Measurements from ENCODE around the gene ALDH3B1. TPM values are rescaled to one million over a fixed set of nuclear protein-coding genes. Genes with fewer than 3 reads are reported as not detected.
A peak's percentile ranks its signal among the peaks of the same experiment; 100 is the strongest.

Gene ALDH3B1
- total and polyA plus RNA-seq, 9 of the 15 experiments (the other 6 are each of a cell fraction or from before 2014, with no cell fraction given): 0.01 to 0.35 (median 0.07) TPM; not detected in 2

DNA sequence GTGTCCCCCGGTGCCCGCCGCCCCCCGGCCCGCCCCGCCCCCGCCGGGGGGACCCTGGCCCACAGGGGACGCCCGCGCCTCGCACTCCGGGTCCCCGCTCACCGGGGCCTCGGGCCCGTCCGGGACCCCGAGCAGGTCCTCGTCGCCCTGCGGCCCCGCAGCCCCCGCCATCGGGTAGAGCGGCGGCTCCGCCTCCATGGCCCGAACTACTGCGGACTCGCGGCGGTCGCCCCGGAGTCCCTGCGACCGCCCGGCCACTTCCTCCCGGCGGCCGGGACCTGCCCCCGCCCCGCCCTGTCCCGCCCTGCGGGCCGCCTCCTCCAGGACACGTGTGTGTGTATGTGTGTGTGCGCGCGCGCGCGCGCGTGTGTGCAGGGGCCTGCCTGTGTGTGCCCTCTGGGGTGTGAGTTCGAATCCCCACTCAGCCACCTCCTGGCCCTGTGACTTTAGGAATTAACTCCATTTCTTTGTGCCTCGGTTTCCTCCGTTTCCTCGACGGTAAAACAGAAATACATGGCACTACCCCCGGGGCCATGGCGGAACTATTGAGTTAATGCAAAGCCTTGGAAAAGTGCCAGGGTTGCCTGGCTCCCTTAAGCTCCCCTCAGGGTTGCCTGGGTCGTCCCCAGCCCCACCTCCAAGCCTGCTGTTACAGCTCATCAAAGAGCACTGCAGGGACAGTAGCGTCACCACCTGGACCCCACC is 6.1 kb upstream of the ALDH3B1 start, which contains the start of gene UNC93B1 (continued):
- no peak for TF ChIP-seq ILF3 (IDR thresholded peaks at IDR 0.05; ENCODE audit: borderline replicate concordance)
- TF ChIP-seq NR4A1 (CRISPR knock-in tag; IDR thresholded peaks at IDR 0.05): no peak
- TF ChIP-seq NR4A1 (tag; IDR thresholded peaks at IDR 0.05): no peak
- TF ChIP-seq RBBP5 (IDR thresholded peaks at IDR 0.05; ENCODE audit: borderline replicate concordance, insufficient read depth, low read length, poor library complexity, severe bottlenecking): peak; percentile 59
- TF ChIP-seq, protein P1, sequence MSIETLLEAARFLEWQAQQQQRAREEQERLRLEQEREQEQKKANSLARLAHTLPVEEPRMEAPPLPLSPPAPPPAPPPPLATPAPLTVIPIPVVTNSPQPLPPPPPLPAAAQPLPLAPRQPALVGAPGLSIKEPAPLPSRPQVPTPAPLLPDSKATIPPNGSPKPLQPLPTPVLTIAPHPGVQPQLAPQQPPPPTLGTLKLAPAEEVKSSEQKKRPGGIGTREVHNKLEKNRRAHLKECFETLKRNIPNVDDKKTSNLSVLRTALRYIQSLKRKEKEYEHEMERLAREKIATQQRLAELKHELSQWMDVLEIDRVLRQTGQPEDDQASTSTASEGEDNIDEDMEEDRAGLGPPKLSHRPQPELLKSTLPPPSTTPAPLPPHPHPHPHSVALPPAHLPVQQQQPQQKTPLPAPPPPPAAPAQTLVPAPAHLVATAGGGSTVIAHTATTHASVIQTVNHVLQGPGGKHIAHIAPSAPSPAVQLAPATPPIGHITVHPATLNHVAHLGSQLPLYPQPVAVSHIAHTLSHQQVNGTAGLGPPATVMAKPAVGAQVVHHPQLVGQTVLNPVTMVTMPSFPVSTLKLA (conservative IDR thresholded peaks at IDR 0.05): peak; percentile 95 to 98
- peak; percentile 70 for TF ChIP-seq SMAD4 (CRISPR knock-in tag; conservative IDR thresholded peaks at IDR 0.05)
- TF ChIP-seq ZNF695 (CRISPR knock-in tag; IDR thresholded peaks at IDR 0.05): no peak
- 0 out of 2 replicates have a peak, but pooled peaks have one; percentile 45 for TF ChIP-seq JUND (IDR thresholded peaks at IDR 0.05; ENCODE audit: borderline replicate concordance, low read depth, low read length)
- TF ChIP-seq JUND (tag; IDR thresholded peaks at IDR 0.05; ENCODE audit: borderline replicate concordance, low read depth, low read length): no peak; the same call in 2 of the 3 replicates
- TF ChIP-seq, protein P2, sequence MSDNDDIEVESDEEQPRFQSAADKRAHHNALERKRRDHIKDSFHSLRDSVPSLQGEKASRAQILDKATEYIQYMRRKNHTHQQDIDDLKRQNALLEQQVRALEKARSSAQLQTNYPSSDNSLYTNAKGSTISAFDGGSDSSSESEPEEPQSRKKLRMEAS (CRISPR knock-in tag; IDR thresholded peaks at IDR 0.05): peak; percentile 74
- no peak for TF ChIP-seq ZNF311 (CRISPR knock-in tag; IDR thresholded peaks at IDR 0.05)
- TF ChIP-seq, protein P3, sequence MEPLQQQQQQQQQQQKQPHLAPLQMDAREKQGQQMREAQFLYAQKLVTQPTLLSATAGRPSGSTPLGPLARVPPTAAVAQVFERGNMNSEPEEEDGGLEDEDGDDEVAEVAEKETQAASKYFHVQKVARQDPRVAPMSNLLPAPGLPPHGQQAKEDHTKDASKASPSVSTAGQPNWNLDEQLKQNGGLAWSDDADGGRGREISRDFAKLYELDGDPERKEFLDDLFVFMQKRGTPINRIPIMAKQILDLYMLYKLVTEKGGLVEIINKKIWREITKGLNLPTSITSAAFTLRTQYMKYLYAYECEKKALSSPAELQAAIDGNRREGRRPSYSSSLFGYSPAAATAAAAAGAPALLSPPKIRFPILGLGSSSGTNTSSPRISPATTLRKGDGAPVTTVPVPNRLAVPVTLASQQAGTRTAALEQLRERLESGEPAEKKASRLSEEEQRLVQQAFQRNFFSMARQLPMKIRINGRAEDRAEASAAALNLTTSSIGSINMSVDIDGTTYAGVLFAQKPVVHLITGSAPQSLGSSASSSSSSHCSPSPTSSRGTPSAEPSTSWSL (CRISPR knock-in tag; IDR thresholded peaks at IDR 0.05; ENCODE audit: borderline replicate concordance): no peak
- TF ChIP-seq SNIP1 (IDR thresholded peaks at IDR 0.05; ENCODE audit: low read depth): no peak
- no peak for TF ChIP-seq CREB1 (IDR thresholded peaks at IDR 0.05)
- no peak for TF ChIP-seq CREB1 (CRISPR knock-in tag; IDR thresholded peaks at IDR 0.05)
- TF ChIP-seq SPI1 (IDR thresholded peaks at IDR 0.05; ENCODE audit: borderline replicate concordance, low read depth, low read length): peak; percentile 88
- TF ChIP-seq, protein P4, sequence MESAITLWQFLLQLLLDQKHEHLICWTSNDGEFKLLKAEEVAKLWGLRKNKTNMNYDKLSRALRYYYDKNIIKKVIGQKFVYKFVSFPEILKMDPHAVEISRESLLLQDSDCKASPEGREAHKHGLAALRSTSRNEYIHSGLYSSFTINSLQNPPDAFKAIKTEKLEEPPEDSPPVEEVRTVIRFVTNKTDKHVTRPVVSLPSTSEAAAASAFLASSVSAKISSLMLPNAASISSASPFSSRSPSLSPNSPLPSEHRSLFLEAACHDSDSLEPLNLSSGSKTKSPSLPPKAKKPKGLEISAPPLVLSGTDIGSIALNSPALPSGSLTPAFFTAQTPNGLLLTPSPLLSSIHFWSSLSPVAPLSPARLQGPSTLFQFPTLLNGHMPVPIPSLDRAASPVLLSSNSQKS (CRISPR knock-in tag; IDR thresholded peaks at IDR 0.05): no peak
- no peak for TF ChIP-seq FOXA3 (CRISPR knock-in tag; conservative IDR thresholded peaks at IDR 0.05 in 1 of 2, IDR thresholded peaks at IDR 0.05 in 1 of 2)
- TF ChIP-seq PCBP1 (IDR thresholded peaks at IDR 0.05; ENCODE audit: low read depth, low read length, poor library complexity, severe bottlenecking): peak; percentile 21
- peak; percentile 93 for TF ChIP-seq ADNP (tag; IDR thresholded peaks at IDR 0.05)
- TF ChIP-seq NEUROD1 (IDR thresholded peaks at IDR 0.05; ENCODE audit: borderline replicate concordance, low read depth, low read length, partially characterized antibody): peak; percentile 42
- peak; percentile 71 for TF ChIP-seq GABPA (tag; conservative IDR thresholded peaks at IDR 0.05; ENCODE audit: low read depth)
- no peak for TF ChIP-seq RFX1 (IDR thresholded peaks at IDR 0.05)
- no peak for TF ChIP-seq POLR3A (IDR thresholded peaks at IDR 0.05; ENCODE audit: borderline replicate concordance, extremely low read depth, insufficient read depth, insufficient read length)

Measured in K562 (cell line).